IMR-90 (cell line): ENCODE measurements around the gene ISG15. TPM values are rescaled to one million over a fixed set of nuclear protein-coding genes. Genes with fewer than 3 reads are reported as not detected.

Experiments
- ATAC-seq: fragments of 200-7000 bp; cut with Tn5 transposase; 2 replicates; pipeline ENCODE4 v1.9.1; 2020; ENCODE audit warnings: low read depth, mild to moderate bottlenecking, moderate library complexity
- BruUV-seq: library from RNA; stranded (reverse); fragments of 400-500 nt; replicated peaks from 2 replicates; lab custom pipeline; 2021; lab: Mats Ljungman, UMichigan
- CTCF ChIA-PET: fragments of 300-600 bp; formaldehyde crosslinking; extraction: SDS; loops from one replicate; lab custom pipeline; 2021; ENCODE audit warnings: antibody characterized with exemption; lab: Yijun Ruan, JAX
- POLR2A ChIA-PET: fragments of 300-600 bp; sonication (Branson Sonifier 250); formaldehyde crosslinking; loops from one replicate; lab custom pipeline; 2022; ENCODE audit warnings: antibody characterized with exemption; ENCODE audit not compliant: unreplicated experiment; lab: Charles Lee
- DNase-seq: peaks from one replicate; pipeline ENCODE4 v3.0.0; 2013
- H2AFZ ChIP-seq: replicated peaks from 2 replicates; pipeline ENCODE3; 2013; ENCODE audit warnings: low read length, mild to moderate bottlenecking; ENCODE audit not compliant: poor library complexity
- H2AK5ac ChIP-seq: 2 replicates; pipeline ENCODE4 v1.6.1; 2013; ENCODE audit warnings: low read depth, low read length, inconsistent platforms
- H2AK9ac ChIP-seq: replicated peaks from 2 replicates; pipeline ENCODE3; 2013; ENCODE audit warnings: mild to moderate bottlenecking, low read depth, low read length, moderate library complexity; ENCODE audit not compliant: poor library complexity
- H2BK120ac ChIP-seq: 2 replicates; pipeline ENCODE4 v1.6.1; 2013; ENCODE audit warnings: low read depth, low read length, inconsistent platforms
- H2BK15ac ChIP-seq: 3 replicates; pipeline ENCODE4 v1.6.1; 2013; ENCODE audit warnings: low read depth, low read length, inconsistent platforms
- H2BK20ac ChIP-seq: 2 replicates; pipeline ENCODE4 v1.6.1; 2013; ENCODE audit warnings: low read depth, mild to moderate bottlenecking, inconsistent platforms, low read length, moderate library complexity
- H2BK5ac ChIP-seq: 2 replicates; pipeline ENCODE4 v1.6.1; 2013; ENCODE audit warnings: mild to moderate bottlenecking, low read depth, low read length, inconsistent platforms; ENCODE audit not compliant: poor library complexity, severe bottlenecking
- H3K14ac ChIP-seq: replicated peaks from 2 replicates; pipeline ENCODE4 v1.6.1; 2013; ENCODE audit warnings: low read depth, low read length, inconsistent platforms
- H3K18ac ChIP-seq: 2 replicates; pipeline ENCODE4 v1.6.1; 2013; ENCODE audit warnings: low read depth, low read length, control low read depth
- H3K23ac ChIP-seq: 2 replicates; pipeline ENCODE4 v1.6.1; 2013; ENCODE audit warnings: low read depth, low read length, inconsistent platforms
- H3K27ac ChIP-seq: 2 replicates; pipeline ENCODE4 v1.5.1; 2013; ENCODE audit warnings: mild to moderate bottlenecking, control low read depth, low read length; ENCODE audit not compliant: insufficient read depth
- H3K27me3 ChIP-seq: 2 replicates; pipeline ENCODE4 v1.6.1; 2013; ENCODE audit warnings: low read length; ENCODE audit not compliant: control insufficient read depth, insufficient read depth
- H3K36me3 ChIP-seq: 2 replicates; pipeline ENCODE4 v1.6.1; 2013; ENCODE audit warnings: low read length, mixed read lengths; ENCODE audit not compliant: control insufficient read depth, insufficient read depth
- H3K4ac ChIP-seq: 2 replicates; pipeline ENCODE4 v1.6.1; 2013; ENCODE audit warnings: low read depth, low read length, inconsistent platforms
- H3K4me1 ChIP-seq: 2 replicates; pipeline ENCODE4 v1.6.1; 2013; ENCODE audit warnings: low read length, mixed read lengths; ENCODE audit not compliant: control insufficient read depth, insufficient read depth
- H3K4me2 ChIP-seq: 2 replicates; pipeline ENCODE4 v1.6.1; 2013; ENCODE audit warnings: low read depth, mild to moderate bottlenecking, control low read depth, low read length, moderate library complexity
- H3K4me3 ChIP-seq: 2 replicates; pipeline ENCODE4 v1.5.1; 2013; ENCODE audit warnings: low read depth, mild to moderate bottlenecking, control low read depth, low read length, moderate library complexity; ENCODE audit not compliant: insufficient read depth
- H3K56ac ChIP-seq: 2 replicates; pipeline ENCODE4 v1.6.1; 2013; ENCODE audit warnings: low read length, inconsistent platforms; ENCODE audit not compliant: insufficient read depth; ENCODE audit errors: extremely low read depth
- H3K79me1 ChIP-seq, 2 experiments: 2 replicates each; pipeline ENCODE4 v1.6.1; 2013; ENCODE audit warnings: low read length in 2 of 2, inconsistent platforms in 1 of 2, low read depth in 1 of 2
- H3K9ac ChIP-seq: 2 replicates; pipeline ENCODE4 v1.6.1; 2013; ENCODE audit warnings: low read depth, low read length, control low read depth
- H3K9me1 ChIP-seq: 2 replicates; pipeline ENCODE4 v1.6.1; 2013; ENCODE audit warnings: low read length, inconsistent platforms; ENCODE audit not compliant: insufficient read depth
- H3K9me3 ChIP-seq: 2 replicates; pipeline ENCODE4 v1.6.1; 2013; ENCODE audit warnings: low read length; ENCODE audit not compliant: control insufficient read depth, insufficient read depth
- H4K20me1 ChIP-seq: 2 replicates; pipeline ENCODE4 v1.6.1; 2013; ENCODE audit warnings: low read length, inconsistent platforms; ENCODE audit not compliant: insufficient read depth
- H4K5ac ChIP-seq: 2 replicates; pipeline ENCODE4 v1.6.1; 2013; ENCODE audit warnings: mild to moderate bottlenecking, low read depth, low read length, control low read depth
- H4K8ac ChIP-seq, 2 experiments: 2 replicates each; pipeline ENCODE4 v1.6.1; 2013; ENCODE audit warnings: low read depth in 2 of 2, low read length in 2 of 2, control low read depth in 1 of 2, inconsistent platforms in 1 of 2
- H4K91ac ChIP-seq: 2 replicates; pipeline ENCODE4 v1.6.1; 2013; ENCODE audit warnings: low read depth, low read length, inconsistent platforms; ENCODE audit not compliant: insufficient read depth
- ELK1 ChIP-seq: fragments of 150-350 bp; IDR thresholded peaks from 2 replicates; pipeline ENCODE4 v1.6.1; 2016; ENCODE audit warnings: low read depth, mild to moderate bottlenecking, low read length, moderate library complexity, borderline replicate concordance
- FOS ChIP-seq: fragments of 150-350 bp; IDR thresholded peaks from 2 replicates; pipeline ENCODE4 v1.6.1; 2016; ENCODE audit warnings: low read depth, low read length
- MAFK ChIP-seq: IDR thresholded peaks from 2 replicates; pipeline ENCODE4 v1.6.1; 2012; ENCODE audit warnings: low read depth, low read length, improper control_type of control experiment
- MAZ ChIP-seq: IDR thresholded peaks from 2 replicates; pipeline ENCODE4 v1.6.1; 2012; ENCODE audit warnings: low read depth, mild to moderate bottlenecking, low read length, improper control_type of control experiment, moderate library complexity, borderline replicate concordance
- MXI1 ChIP-seq: IDR thresholded peaks from 2 replicates; pipeline ENCODE4 v1.6.1; 2012; ENCODE audit warnings: low read depth, mild to moderate bottlenecking, low read length, moderate library complexity, borderline replicate concordance
- RAD21 ChIP-seq: IDR thresholded peaks from 2 replicates; pipeline ENCODE4 v1.6.1; 2012; ENCODE audit warnings: low read length, improper control_type of control experiment
- RFX5 ChIP-seq: IDR thresholded peaks from 2 replicates; pipeline ENCODE4 v1.8.0; 2012; ENCODE audit warnings: low read depth, mild to moderate bottlenecking, low read length, moderate library complexity
- USF2 ChIP-seq: fragments of 150-350 bp; IDR thresholded peaks from 2 replicates; pipeline ENCODE4 v1.6.1; 2017; ENCODE audit warnings: mild to moderate bottlenecking, antibody characterized with exemption, low read length, low read depth
- WGBS, 2 experiments: methylation state at CpG; one replicate each; pipeline versions ENCODE4 v1.1.5 to v1.1.7; 2013; ENCODE audit warnings: missing lambda C conversion rate in 2 of 2; ENCODE audit not compliant: insufficient read length in 1 of 2; ENCODE audit errors: extremely low coverage in 2 of 2; 5-methylcytosine and 5-hydroxymethylcytosine counted together
- dilution Hi-C: fragments of 300-500 bp; cut with HindIII; formaldehyde crosslinking; loops from one replicate; pipeline ENCODE4 v1.14.3; 2018; ENCODE audit warnings: low sequenced_read_pairs; ENCODE audit not compliant: unreplicated experiment
- in situ Hi-C: fragments of 300-500 bp; cut with MboI; formaldehyde crosslinking; loops from 3 replicates; pipeline ENCODE4 v1.14.3; 2019; ENCODE audit warnings: low sequenced_read_pairs, inconsistent platforms, mixed read lengths
- intact Hi-C: fragments of 100-400 bp; cut with micrococcal nuclease; formaldehyde crosslinking; loops from 2 replicates; pipeline ENCODE4 v1.10.0; 2022
- polyA plus RNA-seq, 3 experiments: library from polyadenylated mRNA; depleted of rRNA; stranded (reverse); fragments of >200 nt; gene quantifications; 2 replicates each; pipeline ENCODE4 v1.2.3, GENCODE V29; 2012; ENCODE audit warnings: low replicate concordance in 1 of 3
- total RNA-seq: library from RNA; depleted of rRNA; stranded (reverse); fragments of >200 nt; gene quantifications from 2 replicates; pipeline ENCODE4 v1.2.3, GENCODE V29; 2012
- TF ChIP-seq, protein P1 (sequence below): conservative IDR thresholded peaks from 2 replicates; pipeline ENCODE4 v1.5.1; 2012; ENCODE audit warnings: mild to moderate bottlenecking, low read depth, low read length, improper control_type of control experiment

The ISG15 gene
- total and polyA plus RNA-seq, 2 of the 4 experiments (the other 2 are of a cell fraction), result 99.1 to 105 TPM

DNA sequence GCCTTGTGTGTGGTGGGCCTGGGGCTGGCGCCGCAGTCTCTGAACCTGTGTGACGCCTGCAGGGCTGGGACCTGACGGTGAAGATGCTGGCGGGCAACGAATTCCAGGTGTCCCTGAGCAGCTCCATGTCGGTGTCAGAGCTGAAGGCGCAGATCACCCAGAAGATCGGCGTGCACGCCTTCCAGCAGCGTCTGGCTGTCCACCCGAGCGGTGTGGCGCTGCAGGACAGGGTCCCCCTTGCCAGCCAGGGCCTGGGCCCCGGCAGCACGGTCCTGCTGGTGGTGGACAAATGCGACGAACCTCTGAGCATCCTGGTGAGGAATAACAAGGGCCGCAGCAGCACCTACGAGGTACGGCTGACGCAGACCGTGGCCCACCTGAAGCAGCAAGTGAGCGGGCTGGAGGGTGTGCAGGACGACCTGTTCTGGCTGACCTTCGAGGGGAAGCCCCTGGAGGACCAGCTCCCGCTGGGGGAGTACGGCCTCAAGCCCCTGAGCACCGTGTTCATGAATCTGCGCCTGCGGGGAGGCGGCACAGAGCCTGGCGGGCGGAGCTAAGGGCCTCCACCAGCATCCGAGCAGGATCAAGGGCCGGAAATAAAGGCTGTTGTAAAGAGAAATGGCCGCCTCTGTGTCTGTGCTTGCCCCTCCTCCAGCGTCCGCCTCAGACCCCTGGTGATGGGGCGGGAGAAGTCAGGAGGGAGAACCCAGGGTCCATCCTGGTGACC lies 788 bp downstream of the ISG15 start:
- Histone ChIP-seq H3K9ac (peak overlapping the region; percentile 79), H3K23ac (peak overlapping the region; percentile 96), H3K79me1 (peaks cover 0 to 11% of the 10 kb centered on the region in 2 experiments; a peak in 2 of 4 replicates), H2AK9ac (peak overlapping the region; percentile 98), H2AK5ac (peak overlapping the region; percentile 92), H3K18ac (no peak overlapping the region), H4K5ac (peak overlapping the region; percentile 62; the same call in 1 of the 2 replicates), H3K27ac (peak overlapping the region; percentile 82), H2BK120ac (peak overlapping the region; percentile 85), H2BK20ac (no peak overlapping the region), H4K91ac (peak overlapping the region; percentile 90), H2BK15ac (peak overlapping the region; percentile 86; the same call in 2 of the 3 replicates), H3K14ac (peak overlapping the region; percentile 96), H3K9me3 (no peaks in the 10 kb centered on the region), H3K56ac (peak overlapping the region; percentile 76), H3K4me1 (peaks cover 4% of the 10 kb centered on the region), H3K4me2 (peak overlapping the region; percentile 86), H3K4ac (peak overlapping the region; percentile 88), H3K4me3 (peak overlapping the region; percentile 54), H3K9me1 (no peaks in the 10 kb centered on the region), H3K27me3 (no peaks in the 10 kb centered on the region), H4K8ac (peak overlapping the region; percentile 65 to 94), H3K36me3 (no peaks in the 10 kb centered on the region), H2BK5ac (no peak overlapping the region), H2AFZ (peak overlapping the region; percentile 99), H4K20me1 (no peaks in the 10 kb centered on the region)
- dilution Hi-C loops, result no loop called here
- in situ Hi-C loops, result no loop called here
- POLR2A ChIA-PET, result interaction anchor here (0.6 kb wide), 1 partner anchor 287 kb away, joined by 7 read pairs; no protein-coding TSS in a partner anchor
- no peak for TF ChIP-seq RFX5
- no peak for TF ChIP-seq USF2
- no peak for TF ChIP-seq MAFK
- TF ChIP-seq MAZ, result no peak
- TF ChIP-seq FOS, result no peak
- TF ChIP-seq RAD21, result no peak
- TF ChIP-seq, protein P1, sequence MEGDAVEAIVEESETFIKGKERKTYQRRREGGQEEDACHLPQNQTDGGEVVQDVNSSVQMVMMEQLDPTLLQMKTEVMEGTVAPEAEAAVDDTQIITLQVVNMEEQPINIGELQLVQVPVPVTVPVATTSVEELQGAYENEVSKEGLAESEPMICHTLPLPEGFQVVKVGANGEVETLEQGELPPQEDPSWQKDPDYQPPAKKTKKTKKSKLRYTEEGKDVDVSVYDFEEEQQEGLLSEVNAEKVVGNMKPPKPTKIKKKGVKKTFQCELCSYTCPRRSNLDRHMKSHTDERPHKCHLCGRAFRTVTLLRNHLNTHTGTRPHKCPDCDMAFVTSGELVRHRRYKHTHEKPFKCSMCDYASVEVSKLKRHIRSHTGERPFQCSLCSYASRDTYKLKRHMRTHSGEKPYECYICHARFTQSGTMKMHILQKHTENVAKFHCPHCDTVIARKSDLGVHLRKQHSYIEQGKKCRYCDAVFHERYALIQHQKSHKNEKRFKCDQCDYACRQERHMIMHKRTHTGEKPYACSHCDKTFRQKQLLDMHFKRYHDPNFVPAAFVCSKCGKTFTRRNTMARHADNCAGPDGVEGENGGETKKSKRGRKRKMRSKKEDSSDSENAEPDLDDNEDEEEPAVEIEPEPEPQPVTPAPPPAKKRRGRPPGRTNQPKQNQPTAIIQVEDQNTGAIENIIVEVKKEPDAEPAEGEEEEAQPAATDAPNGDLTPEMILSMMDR, result no peak
- no peak for TF ChIP-seq MXI1
- no peak for TF ChIP-seq ELK1
- CTCF ChIA-PET, result interaction anchor here (0.7 kb wide), 1 partner anchor 13 kb away, joined by 3 read pairs; no protein-coding TSS in a partner anchor
- TSS peak; percentile 88 for BruUV-seq
- intact Hi-C loops, result loop anchor here (2.0 kb wide), 1 partner anchor 27 kb away; no protein-coding TSS in a partner anchor
- WGBS, 2 experiments, result 68% methylated on average over 33 of the region's 41 CpGs; no CpG with 5 or more reads in 1 of the 2 experiments
- DNase-seq (peak; percentile 21), ATAC-seq (peak; percentile 24)
